Myometrial cell (primary cell): ENCODE data around the gene KIAA0040. TPM values are rescaled to one million over a fixed set of nuclear protein-coding genes. Genes with fewer than 3 reads are reported as not detected.

Experiments
- total RNA-seq: library from RNA; depleted of rRNA; stranded (reverse); fragments of >200 nt; gene quantifications from 2 replicates; pipeline ENCODE4 v1.2.3, GENCODE V29; 2015

Gene KIAA0040
- under 0.01 TPM in 1 of 2 replicates, not detected in the other for total RNA-seq

DNA sequence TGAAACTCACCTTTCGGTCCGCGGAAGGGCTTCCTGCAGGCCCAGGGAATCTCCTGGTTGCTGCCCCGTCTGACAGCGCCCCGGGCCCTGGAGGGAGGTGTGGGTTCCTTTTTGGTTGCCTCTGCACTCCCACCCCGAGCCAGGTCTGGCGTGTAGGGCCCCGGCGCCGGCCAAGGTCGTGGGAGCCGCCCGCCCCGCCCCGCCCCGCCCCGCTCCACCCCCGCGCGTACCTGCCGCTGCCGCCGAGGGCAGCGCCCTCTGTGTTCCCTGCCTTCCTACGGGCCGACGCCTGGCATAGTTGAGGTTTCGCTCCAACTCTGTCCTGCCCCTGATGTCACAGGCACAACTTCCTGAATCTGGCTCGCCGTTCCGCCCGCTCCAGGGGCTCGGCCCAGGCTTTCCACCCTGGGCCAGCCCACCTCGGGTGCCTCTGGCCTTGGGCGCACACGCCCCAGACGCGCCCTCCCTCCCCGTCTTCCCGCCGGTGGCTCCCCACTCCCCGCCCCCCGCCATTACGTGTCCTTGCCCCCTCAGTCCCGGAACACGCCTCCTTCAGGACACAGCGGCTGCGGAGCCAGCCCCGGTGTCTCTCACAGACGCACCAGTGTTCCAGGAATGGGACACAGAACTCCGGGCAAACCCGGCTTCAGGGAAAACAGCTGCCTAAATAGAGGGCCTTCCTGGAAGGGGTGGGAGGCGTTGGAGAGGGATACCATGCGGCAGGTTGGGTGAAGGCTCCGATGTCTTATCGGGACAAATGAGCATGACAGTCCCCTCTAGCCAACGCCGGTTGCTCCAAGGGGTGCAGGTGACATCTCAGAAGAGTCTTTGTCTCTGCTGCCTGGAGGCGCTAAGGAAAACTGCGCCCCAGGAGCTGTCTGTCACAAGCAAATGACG, at the start of gene KIAA0040:
Gene KIAA0040, minus strand, starts transcription at position 147 of the 897 bp plus-strand sequence. CDS start 31,763 bp downstream, outside the sequence.

Other genes starting within 250 kb of the KIAA0040 start
- gene CACYBP, start 192.8 kb downstream of the KIAA0040 start, total RNA-seq: 153 and 158 TPM in 2 replicates
- 15.3 and 16.7 TPM in 2 replicates for gene MRPS14, start 169.4 kb downstream of the KIAA0040 start, total RNA-seq
- not detected in 2 replicates for gene TNN, start 124.9 kb downstream of the KIAA0040 start, total RNA-seq